ENCODE results near the gene ZDHHC14. TPM values are rescaled to one million over a fixed set of nuclear protein-coding genes. Genes with fewer than 3 reads are reported as not detected.
"Not testable (repeated sequence)": the region's sequence is repeated elsewhere in the genome, so short reads cannot be mapped to it uniquely, and the experiment has no call there.

Gene ZDHHC14
- total RNA-seq, 1 experiment from 2014 or later: 1.7 TPM

- Histone ChIP-seq H2BK12ac (ENCODE audit: insufficient read length, low read depth, low read length) (no peak overlapping the region), H3K4ac (ENCODE audit: low read depth, low read length) (no peak overlapping the region), H3K23me2 (ENCODE audit: insufficient read length, low read depth, low read length, poor library complexity, severe bottlenecking) (no peaks in the 10 kb centered on the region), H3K4me1 (ENCODE audit: insufficient read depth, low read length) (peaks cover 6% of the 10 kb centered on the region; the same call in 1 of the 2 replicates), H3K23ac (ENCODE audit: insufficient read length, low read depth, low read length) (no peak overlapping the region), H2AFZ (ENCODE audit: low read length) (no peak overlapping the region), H3K79me1 (ENCODE audit: insufficient read depth, low read depth, low read length, poor library complexity, severe bottlenecking) (no peaks in the 10 kb centered on the region), H3K4me2 (ENCODE audit: insufficient read depth, insufficient read length, low read length) (no peak overlapping the region), H3K79me2 (ENCODE audit: insufficient read depth, low read length) (no peaks in the 10 kb centered on the region), H3K9me3 (ENCODE audit: control insufficient read depth, low read depth, low read length) (no peaks in the 10 kb centered on the region), H2BK20ac (ENCODE audit: low read depth, low read length, poor library complexity, severe bottlenecking) (no peak overlapping the region), H3K56ac (ENCODE audit: insufficient read length, low read depth, low read length) (no peak overlapping the region), H3K27me3 (ENCODE audit: insufficient read depth, low read length) (no peaks in the 10 kb centered on the region), H3K9ac (ENCODE audit: extremely low read depth, insufficient read length, low read length) (no peak overlapping the region), H4K8ac (replicated peaks; ENCODE audit: insufficient read length, low read depth, low read length) (no peak overlapping the region), H3K27ac (ENCODE audit: insufficient read length, low read depth, low read length) (no peak overlapping the region), H3K14ac (ENCODE audit: insufficient read depth, low read length) (no peak overlapping the region), H2BK15ac (ENCODE audit: low read depth, low read length) (no peak overlapping the region), H4K20me1 (ENCODE audit: control insufficient read depth, insufficient read depth, insufficient read length) (no peaks in the 10 kb centered on the region), H3K18ac (ENCODE audit: insufficient read length, low read depth, low read length) (no peak overlapping the region), H2BK5ac (ENCODE audit: insufficient read length, low read length) (no peak overlapping the region), H4K91ac (ENCODE audit: insufficient read length, low read depth, low read length) (no peak overlapping the region), H4K5ac (ENCODE audit: insufficient read length, low read depth, low read length) (no peak overlapping the region), H2AK5ac (ENCODE audit: insufficient read length, low read length) (no peak overlapping the region), H2BK120ac (ENCODE audit: low read depth, low read length, poor library complexity, severe bottlenecking) (no peak overlapping the region), H3T11ph (ENCODE audit: low read length) (no peak overlapping the region)
- H3K9me3 Mint-ChIP-seq: peaks cover 0 to 3% of the 10 kb centered on the region in 2 experiments; a peak in 1 of 5 replicates
- no peak for TF ChIP-seq CTCF (conservative IDR thresholded peaks at IDR 0.05)
- H3K4me3 Mint-ChIP-seq: no peak overlapping the region
- no peaks in the 10 kb centered on the region; the same call in none of the 2 replicates for H3K27me3 Mint-ChIP-seq (ENCODE audit: low read depth)
- H3K36me3 Mint-ChIP-seq (ENCODE audit: insufficient read depth in 1 of 3, low read depth in 3 of 3): peaks cover 0 to 4% (median 4%) of the 10 kb centered on the region in 3 experiments; a peak in 3 of 7 replicates
- no peak overlapping the region; a peak in 1 of 7 replicates for H3K27ac Mint-ChIP-seq
- WGBS (ENCODE audit: extremely low coverage, insufficient read length, low lambda C conversion rate): no CpG with 5 or more reads among the region's 3 CpGs
- DNase-seq: no peak
- peaks cover 31 to 33% of the 10 kb centered on the region in 2 experiments for H3K4me1 Mint-ChIP-seq
These were observed 26.7 kb downstream of the ZDHHC14 start for GRCh38 chr6:157407646-157408045.

- not testable (repeated sequence) for H3K4me1 ChIP-seq (ENCODE audit: insufficient read depth, low read length); H2BK15ac ChIP-seq (ENCODE audit: low read depth, low read length); H3K56ac ChIP-seq (ENCODE audit: insufficient read length, low read depth, low read length); DNase-seq; H3K27ac Mint-ChIP-seq; H3K9me3 ChIP-seq (ENCODE audit: control insufficient read depth, low read depth, low read length); H3K27me3 Mint-ChIP-seq (ENCODE audit: low read depth); H3K4me3 Mint-ChIP-seq; H3K23ac ChIP-seq (ENCODE audit: insufficient read length, low read depth, low read length); H2BK12ac ChIP-seq (ENCODE audit: insufficient read length, low read depth, low read length); H3K27me3 ChIP-seq (ENCODE audit: insufficient read depth, low read length); H3K79me2 ChIP-seq (ENCODE audit: insufficient read depth, low read length); H2BK5ac ChIP-seq (ENCODE audit: insufficient read length, low read length); H3K27ac ChIP-seq (ENCODE audit: insufficient read length, low read depth, low read length); H4K8ac ChIP-seq (replicated peaks; ENCODE audit: insufficient read length, low read depth, low read length); H3K14ac ChIP-seq (ENCODE audit: insufficient read depth, low read length); H4K20me1 ChIP-seq (ENCODE audit: control insufficient read depth, insufficient read depth, insufficient read length); H3K23me2 ChIP-seq (ENCODE audit: insufficient read length, low read depth, low read length, poor library complexity, severe bottlenecking); H4K5ac ChIP-seq (ENCODE audit: insufficient read length, low read depth, low read length); H3K9ac ChIP-seq (ENCODE audit: extremely low read depth, insufficient read length, low read length); H3K4me2 ChIP-seq (ENCODE audit: insufficient read depth, insufficient read length, low read length); H2AFZ ChIP-seq (ENCODE audit: low read length); H3K18ac ChIP-seq (ENCODE audit: insufficient read length, low read depth, low read length); H4K91ac ChIP-seq (ENCODE audit: insufficient read length, low read depth, low read length); H3T11ph ChIP-seq (ENCODE audit: low read length); H2BK120ac ChIP-seq (ENCODE audit: low read depth, low read length, poor library complexity, severe bottlenecking); H3K36me3 Mint-ChIP-seq (ENCODE audit: insufficient read depth in 1 of 3, low read depth in 3 of 3); H2BK20ac ChIP-seq (ENCODE audit: low read depth, low read length, poor library complexity, severe bottlenecking); H3K9me3 Mint-ChIP-seq; H3K4ac ChIP-seq (ENCODE audit: low read depth, low read length); H3K79me1 ChIP-seq (ENCODE audit: insufficient read depth, low read depth, low read length, poor library complexity, severe bottlenecking); H2AK5ac ChIP-seq (ENCODE audit: insufficient read length, low read length)
- WGBS (ENCODE audit: extremely low coverage, insufficient read length, low lambda C conversion rate): no CpG with 5 or more reads among the region's 5 CpGs
- peaks cover 27% of the 10 kb centered on the region in 2 experiments for H3K4me1 Mint-ChIP-seq
These were observed 27.4 kb downstream of the ZDHHC14 start for GRCh38 chr6:157408427-157408826.

Measured in H9 (cell line).